ENCODE measurements around the gene PTOV1. TPM values are rescaled to one million over a fixed set of nuclear protein-coding genes. Genes with fewer than 3 reads are reported as not detected.

PTOV1 gene
- total and polyA plus RNA-seq, 12 donors, result 78.7 to 620 (median 275) TPM

GRCh38 chr19:49869484-49870308 lies 18.7 kb downstream of the PTOV1 start:
- Histone ChIP-seq H3K4me1 (replicated peaks in 1 of 2) (peaks cover 39 to 59% of the 10 kb centered on the region in 2 donors), H3K27me3 (no peaks in the 10 kb centered on the region), H3K36me3 (replicated peaks in 1 of 2) (peaks cover 0 to 7% of the 10 kb centered on the region in 2 donors), H3K4me3 (peak overlapping the region in 2 of 4 donors; percentile 12 to 70), H3K9me3 (replicated peaks in 1 of 3) (no peaks in the 10 kb centered on the region), H3K27ac (peak overlapping the region; percentile 83 to 98 (median 94))
- TF ChIP-seq POLR2A (IDR thresholded peaks at IDR 0.05) (peak; percentile 62 to 89), CTCF (IDR thresholded peaks at IDR 0.05) (peak in 1 of 6 experiments; percentile 11)
- intact Hi-C loops (cut with DNase I), result no loop called here
- DNase-seq, result peak; percentile 96 to 99 (median 97)
- 1% methylated on average over 22 to 67 of the region's 67 CpGs for WGBS, 4 donors

- peaks cover 40 to 59% of the 10 kb centered on the region in 2 donors for H3K4me1 ChIP-seq (replicated peaks in 1 of 2)
- intact Hi-C loops (cut with DNase I), result no loop called here
Measured at GRCh38 chr19:49870309-49870901, 19.4 kb downstream of the PTOV1 start.

GRCh38 chr19:49871349-49871985 lies 20.5 kb downstream of the PTOV1 start:
- Histone ChIP-seq H3K4me3 (no peak overlapping the region), H3K27ac (peak overlapping the region in 3 of 5 donors; percentile 38 to 94 (median 94)), H3K36me3 (replicated peaks in 1 of 2) (peaks cover 0 to 7% of the 10 kb centered on the region in 2 donors), H3K9me3 (replicated peaks in 1 of 3) (no peaks in the 10 kb centered on the region), H3K27me3 (no peaks in the 10 kb centered on the region), H3K4me1 (replicated peaks in 1 of 2) (peaks cover 33 to 53% of the 10 kb centered on the region in 2 donors)
- TF ChIP-seq POLR2A (IDR thresholded peaks at IDR 0.05), result no peak
- TF ChIP-seq CTCF (IDR thresholded peaks at IDR 0.05), result no peak
- WGBS, 4 donors, result 84 to 86% (median 85%) methylated on average over 13 to 17 of the region's 17 CpGs
- intact Hi-C loops (cut with DNase I), result no loop called here
- DNase-seq, result peak in 3 of 7 donors; percentile 47 to 53 (median 48)

More at GRCh38 chr19:49870309-49870901, 19.4 kb downstream of the PTOV1 start:
- H3K36me3 ChIP-seq (replicated peaks in 1 of 2), result peaks cover 0 to 7% of the 10 kb centered on the region in 2 donors
- peak in 6 of 7 donors; percentile 33 to 77 (median 56) for DNase-seq
- H3K27ac ChIP-seq, result peak overlapping the region; percentile 83 to 98 (median 94)
- H3K9me3 ChIP-seq (replicated peaks in 1 of 3), result no peaks in the 10 kb centered on the region
- TF ChIP-seq CTCF (IDR thresholded peaks at IDR 0.05), result no peak
- no peak for TF ChIP-seq POLR2A (IDR thresholded peaks at IDR 0.05)
- H3K27me3 ChIP-seq, result no peaks in the 10 kb centered on the region
- 61 to 73% (median 68%) methylated on average over 4 to 15 of the region's 15 CpGs for WGBS, 4 donors
- H3K4me3 ChIP-seq, result peak overlapping the region in 2 of 4 donors; percentile 12 to 70
